Ishikawa (cell line): ENCODE measurements around the gene TOMM7.

Source experiments
- CEBPB ChIP-seq: IDR thresholded peaks from 2 replicates; pipeline ENCODE4 v1.6.1; 2012
- CREB1 ChIP-seq: IDR thresholded peaks from 2 replicates; pipeline ENCODE4 v1.6.1; 2012; ENCODE audit warnings: low read depth
- EGR1 ChIP-seq: IDR thresholded peaks from 2 replicates; pipeline ENCODE4 v1.6.1; 2012
- EP300 ChIP-seq: IDR thresholded peaks from 2 replicates; pipeline ENCODE4 v1.6.1; 2012; ENCODE audit warnings: borderline replicate concordance
- FOXM1 ChIP-seq: IDR thresholded peaks from 2 replicates; pipeline ENCODE4 v1.6.1; 2012; ENCODE audit warnings: low read depth, borderline replicate concordance
- MAX ChIP-seq: IDR thresholded peaks from 2 replicates; pipeline ENCODE4 v1.6.1; 2012
- NFIC ChIP-seq: IDR thresholded peaks from 2 replicates; pipeline ENCODE4 v1.6.1; 2012
- RAD21 ChIP-seq: IDR thresholded peaks from 2 replicates; pipeline ENCODE4 v1.6.1; 2012; ENCODE audit warnings: low read depth
- TAF1 ChIP-seq: IDR thresholded peaks from 2 replicates; pipeline ENCODE4 v1.6.1; 2012; ENCODE audit warnings: low read depth, mild to moderate bottlenecking
- TCF12 ChIP-seq: IDR thresholded peaks from 2 replicates; pipeline ENCODE4 v1.6.1; 2012; ENCODE audit warnings: low read depth
- TEAD4 ChIP-seq: IDR thresholded peaks from 2 replicates; pipeline ENCODE4 v1.6.1; 2012
- USF1 ChIP-seq: IDR thresholded peaks from 2 replicates; pipeline ENCODE4 v1.6.1; 2012
- YY1 ChIP-seq: IDR thresholded peaks from 2 replicates; pipeline ENCODE4 v1.6.1; 2012; ENCODE audit warnings: low read depth
- ZBTB7A ChIP-seq: IDR thresholded peaks from 2 replicates; pipeline ENCODE4 v1.6.1; 2012; ENCODE audit warnings: low read depth
- TF ChIP-seq, protein P1 (sequence below): IDR thresholded peaks from 2 replicates; pipeline ENCODE4 v1.6.1; 2012; ENCODE audit warnings: low read depth, mild to moderate bottlenecking

TOMM7 gene

GRCh38 chr7:22867003-22867402 lies 44.4 kb upstream of the TOMM7 start:
- no peak for TF ChIP-seq RAD21

GRCh38 chr7:22865602-22865960 lies 42.9 kb upstream of the TOMM7 start:
- TF ChIP-seq USF1: no peak
- TF ChIP-seq, protein P1, sequence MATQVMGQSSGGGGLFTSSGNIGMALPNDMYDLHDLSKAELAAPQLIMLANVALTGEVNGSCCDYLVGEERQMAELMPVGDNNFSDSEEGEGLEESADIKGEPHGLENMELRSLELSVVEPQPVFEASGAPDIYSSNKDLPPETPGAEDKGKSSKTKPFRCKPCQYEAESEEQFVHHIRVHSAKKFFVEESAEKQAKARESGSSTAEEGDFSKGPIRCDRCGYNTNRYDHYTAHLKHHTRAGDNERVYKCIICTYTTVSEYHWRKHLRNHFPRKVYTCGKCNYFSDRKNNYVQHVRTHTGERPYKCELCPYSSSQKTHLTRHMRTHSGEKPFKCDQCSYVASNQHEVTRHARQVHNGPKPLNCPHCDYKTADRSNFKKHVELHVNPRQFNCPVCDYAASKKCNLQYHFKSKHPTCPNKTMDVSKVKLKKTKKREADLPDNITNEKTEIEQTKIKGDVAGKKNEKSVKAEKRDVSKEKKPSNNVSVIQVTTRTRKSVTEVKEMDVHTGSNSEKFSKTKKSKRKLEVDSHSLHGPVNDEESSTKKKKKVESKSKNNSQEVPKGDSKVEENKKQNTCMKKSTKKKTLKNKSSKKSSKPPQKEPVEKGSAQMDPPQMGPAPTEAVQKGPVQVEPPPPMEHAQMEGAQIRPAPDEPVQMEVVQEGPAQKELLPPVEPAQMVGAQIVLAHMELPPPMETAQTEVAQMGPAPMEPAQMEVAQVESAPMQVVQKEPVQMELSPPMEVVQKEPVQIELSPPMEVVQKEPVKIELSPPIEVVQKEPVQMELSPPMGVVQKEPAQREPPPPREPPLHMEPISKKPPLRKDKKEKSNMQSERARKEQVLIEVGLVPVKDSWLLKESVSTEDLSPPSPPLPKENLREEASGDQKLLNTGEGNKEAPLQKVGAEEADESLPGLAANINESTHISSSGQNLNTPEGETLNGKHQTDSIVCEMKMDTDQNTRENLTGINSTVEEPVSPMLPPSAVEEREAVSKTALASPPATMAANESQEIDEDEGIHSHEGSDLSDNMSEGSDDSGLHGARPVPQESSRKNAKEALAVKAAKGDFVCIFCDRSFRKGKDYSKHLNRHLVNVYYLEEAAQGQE: no peak
- no peak for TF ChIP-seq CREB1
- no peak for TF ChIP-seq NFIC
- no peak for TF ChIP-seq RAD21
- TF ChIP-seq TEAD4: no peak
- TF ChIP-seq MAX: no peak
- no peak for TF ChIP-seq CEBPB
- no peak for TF ChIP-seq YY1
- no peak for TF ChIP-seq EGR1
- TF ChIP-seq TCF12: no peak
- no peak for TF ChIP-seq TAF1
- TF ChIP-seq FOXM1: no peak
- no peak for TF ChIP-seq EP300
- no peak for TF ChIP-seq ZBTB7A

- TF ChIP-seq FOXM1 (no peak), NFIC (no peak), EP300 (no peak), TEAD4 (no peak), CREB1 (no peak), MAX (no peak), YY1 (no peak), RAD21 (no peak), TAF1 (no peak), ZBTB7A (no peak), EGR1 (no peak), CEBPB (no peak), USF1 (no peak), TCF12 (no peak)
- TF ChIP-seq, protein P1: no peak
Observed at GRCh38 chr7:22864855-22865601, 42.4 kb upstream of the TOMM7 start.

DNA sequence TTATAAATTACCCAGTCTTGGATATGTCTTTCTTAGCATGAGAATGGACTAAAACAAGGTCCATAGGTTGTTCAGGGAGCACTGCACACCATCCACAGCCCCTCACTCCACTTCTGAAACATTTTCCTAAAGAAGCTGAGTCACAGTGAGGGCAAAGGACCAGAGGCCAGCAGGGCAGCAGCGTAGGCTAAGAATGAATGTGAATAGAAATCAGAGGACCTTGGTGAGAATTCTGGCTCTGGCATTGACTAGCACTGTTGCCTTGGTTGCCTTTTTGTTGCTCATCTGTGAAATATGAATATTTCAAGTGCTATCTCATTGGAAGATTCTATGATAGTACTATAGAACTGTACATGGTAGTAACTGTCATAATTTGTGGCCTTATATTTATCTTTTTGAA lies 41.7 kb upstream of the TOMM7 start:
- TF ChIP-seq CREB1 (no peak), TCF12 (no peak), ZBTB7A (no peak)

DNA sequence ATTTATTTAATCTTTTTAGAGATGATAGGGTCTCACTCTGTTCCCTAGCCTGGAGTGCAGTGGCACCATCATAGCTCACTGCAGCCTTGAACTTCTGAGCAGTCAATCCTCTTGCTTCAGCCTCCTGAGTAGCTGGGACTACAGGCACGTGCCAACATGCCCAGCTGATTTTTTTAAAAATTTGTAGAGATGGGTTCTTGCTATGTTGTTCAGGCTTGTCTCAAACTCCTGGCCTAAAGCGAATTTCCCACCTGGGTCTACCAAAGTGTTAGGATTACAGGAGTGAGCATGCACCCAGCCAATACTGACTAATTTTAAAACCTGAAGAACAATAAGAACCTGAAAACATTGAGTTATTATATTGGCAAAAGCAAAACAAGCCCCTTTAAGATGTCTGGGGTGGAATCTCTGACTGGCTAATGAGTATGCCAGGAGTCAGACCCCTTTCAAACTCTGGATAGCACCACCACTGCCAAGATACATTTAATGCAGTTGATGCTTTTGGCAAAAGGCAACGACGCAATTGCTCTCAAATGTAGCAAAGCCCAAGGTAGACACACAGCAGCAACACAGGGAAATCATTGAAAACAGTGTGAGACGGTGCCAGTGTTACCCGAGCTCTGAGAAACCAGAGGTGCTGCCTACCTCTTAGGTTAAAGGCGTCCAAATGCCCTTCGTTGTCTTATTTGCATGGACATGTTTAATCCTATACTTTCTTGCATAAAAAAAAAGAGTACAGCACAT lies 40.7 kb upstream of the TOMM7 start:
- no peak for TF ChIP-seq FOXM1
- no peak for TF ChIP-seq RAD21
- TF ChIP-seq, protein P1: no peak
- TF ChIP-seq YY1: no peak
- TF ChIP-seq NFIC: no peak
- no peak for TF ChIP-seq TEAD4
- TF ChIP-seq CREB1: no peak
- TF ChIP-seq TCF12: no peak
- no peak for TF ChIP-seq EP300
- TF ChIP-seq ZBTB7A: no peak
- TF ChIP-seq USF1: no peak
